ENCODE results near the gene SLC35B4.

DNA sequence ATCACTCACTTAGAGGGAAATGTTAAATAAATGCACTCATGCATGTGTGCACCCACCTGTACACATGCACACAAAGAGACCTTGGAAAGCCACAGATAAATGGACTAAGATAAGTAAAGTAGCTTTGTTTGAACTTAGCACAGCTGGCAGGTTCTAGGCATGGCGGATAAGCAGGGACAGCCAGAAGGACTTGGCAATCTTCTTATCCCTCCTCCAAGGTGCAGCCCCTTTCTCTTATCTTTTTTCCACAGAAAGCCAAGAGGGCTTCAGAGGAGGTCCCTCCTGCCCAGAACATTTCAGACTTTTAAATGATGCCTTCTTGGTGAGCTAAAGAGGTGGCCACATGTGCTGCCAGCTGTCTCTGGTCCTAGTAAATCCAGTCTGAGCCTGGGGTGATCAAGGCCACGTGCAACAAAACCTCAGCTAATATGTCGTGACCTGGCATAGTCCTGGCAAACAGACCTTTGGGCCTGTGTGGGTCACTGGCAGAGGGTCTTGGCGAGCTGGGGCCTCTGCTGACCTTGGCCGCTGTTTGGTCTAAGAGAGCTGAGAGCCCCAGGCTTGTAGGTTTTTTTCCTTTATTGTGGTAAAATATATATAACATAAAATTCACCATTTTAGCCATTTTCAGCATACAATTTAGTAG, 43.2 kb upstream of the SLC35B4 start:
- TF ChIP-seq, protein P1, sequence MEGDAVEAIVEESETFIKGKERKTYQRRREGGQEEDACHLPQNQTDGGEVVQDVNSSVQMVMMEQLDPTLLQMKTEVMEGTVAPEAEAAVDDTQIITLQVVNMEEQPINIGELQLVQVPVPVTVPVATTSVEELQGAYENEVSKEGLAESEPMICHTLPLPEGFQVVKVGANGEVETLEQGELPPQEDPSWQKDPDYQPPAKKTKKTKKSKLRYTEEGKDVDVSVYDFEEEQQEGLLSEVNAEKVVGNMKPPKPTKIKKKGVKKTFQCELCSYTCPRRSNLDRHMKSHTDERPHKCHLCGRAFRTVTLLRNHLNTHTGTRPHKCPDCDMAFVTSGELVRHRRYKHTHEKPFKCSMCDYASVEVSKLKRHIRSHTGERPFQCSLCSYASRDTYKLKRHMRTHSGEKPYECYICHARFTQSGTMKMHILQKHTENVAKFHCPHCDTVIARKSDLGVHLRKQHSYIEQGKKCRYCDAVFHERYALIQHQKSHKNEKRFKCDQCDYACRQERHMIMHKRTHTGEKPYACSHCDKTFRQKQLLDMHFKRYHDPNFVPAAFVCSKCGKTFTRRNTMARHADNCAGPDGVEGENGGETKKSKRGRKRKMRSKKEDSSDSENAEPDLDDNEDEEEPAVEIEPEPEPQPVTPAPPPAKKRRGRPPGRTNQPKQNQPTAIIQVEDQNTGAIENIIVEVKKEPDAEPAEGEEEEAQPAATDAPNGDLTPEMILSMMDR (IDR thresholded peaks at IDR 0.05; ENCODE audit: insufficient read depth, low read length, poor library complexity, severe bottlenecking): no peak
- no peak for TF ChIP-seq EZH2phosphoT487 (conservative IDR thresholded peaks at IDR 0.05; ENCODE audit: low read length)
